Activated CD4-positive, alpha-beta memory T cell treated with anti-CD3 and anti-CD28 coated beads, Interleukin-2, amount 10 ng/mL, durations not matched to agents 7 days and 5 days (primary cell): Measurements from ENCODE around the gene MEOX2. TPM values are rescaled to one million over a fixed set of nuclear protein-coding genes. Genes with fewer than 3 reads are reported as not detected.

Experiments
- CTCF ChIA-PET: fragments of 350-600 bp; sonication (Branson Sonifier 250); formaldehyde crosslinking; loops from one replicate; lab custom pipeline; 2021; ENCODE audit warnings: antibody characterized with exemption, inconsistent platforms; lab: Charles Lee
- POLR2A ChIA-PET: fragments of 350-600 bp; sonication (Branson Sonifier 250); formaldehyde crosslinking; loops from one replicate; lab custom pipeline; 2021; ENCODE audit warnings: antibody characterized with exemption; lab: Charles Lee
- DNase-seq: peaks from one replicate; pipeline ENCODE4 v3.0.0-alpha.2; 2020
- H3K27ac Mint-ChIP-seq: one replicate; pipeline ENCODE4 v1.8.0; 2021; ENCODE audit warnings: mild to moderate bottlenecking, mixed read lengths
- H3K27me3 Mint-ChIP-seq: one replicate; pipeline ENCODE4 v1.8.0; 2021; ENCODE audit warnings: mixed read lengths
- H3K36me3 Mint-ChIP-seq: one replicate; pipeline ENCODE4 v1.8.0; 2021; ENCODE audit warnings: low read depth, mixed read lengths
- H3K4me1 Mint-ChIP-seq: one replicate; pipeline ENCODE4 v1.8.0; 2021; ENCODE audit warnings: mixed read lengths
- H3K4me3 Mint-ChIP-seq: one replicate; pipeline ENCODE4 v1.8.0; 2021; ENCODE audit warnings: mild to moderate bottlenecking, mixed read lengths
- H3K9me3 Mint-ChIP-seq: one replicate; pipeline ENCODE4 v1.8.0; 2021; ENCODE audit warnings: mixed read lengths
- total RNA-seq, 2 experiments: library from RNA; stranded (reverse); gene quantifications; one replicate each; pipeline ENCODE4 v1.2.3, GENCODE V29; 2021

MEOX2 gene
- total RNA-seq, 2 experiments from 2014 or later: not detected

DNA sequence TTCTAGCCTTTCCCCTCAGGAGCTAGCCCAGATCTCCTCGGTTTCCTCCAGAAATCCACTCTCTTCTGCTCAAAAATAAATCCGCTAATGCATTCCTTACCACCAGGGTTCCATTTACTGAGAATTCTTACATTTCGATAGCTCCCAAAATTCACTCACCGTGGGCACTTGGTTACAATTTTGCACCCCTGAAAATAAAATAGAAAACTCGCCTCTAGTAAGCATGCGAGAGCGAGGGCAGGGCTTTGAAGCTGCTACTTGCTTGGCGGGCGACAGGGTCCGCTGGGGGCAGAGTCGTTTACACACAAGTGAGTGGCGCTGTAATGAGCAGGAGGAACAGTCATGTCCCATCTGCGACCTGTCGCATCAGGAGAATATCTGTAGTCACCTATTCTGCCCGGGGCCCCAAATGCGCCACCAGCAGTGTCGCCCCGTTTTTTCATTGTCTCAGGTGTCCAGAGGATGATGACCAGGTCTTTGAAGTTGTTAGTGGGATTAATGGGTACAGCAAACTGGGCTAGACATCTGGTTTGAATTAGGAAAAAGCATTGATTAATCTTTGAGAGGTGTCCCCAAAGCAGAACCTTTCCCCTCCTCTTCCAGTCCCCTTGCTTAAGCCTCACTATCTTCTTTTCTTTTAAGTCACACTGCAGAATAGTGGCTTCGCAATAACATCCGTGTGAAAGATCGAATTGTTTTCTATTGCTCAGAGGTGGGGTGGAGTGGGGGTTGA, 1.2 kb upstream of the MEOX2 start:
- Mint-ChIP-seq H3K4me3 (no peak overlapping the region), H3K36me3 (no peaks in the 10 kb centered on the region), H3K9me3 (no peaks in the 10 kb centered on the region), H3K27ac (no peak overlapping the region), H3K4me1 (no peaks in the 10 kb centered on the region), H3K27me3 (peaks cover 37% of the 10 kb centered on the region)
- CTCF ChIA-PET: no interaction called here
- POLR2A ChIA-PET: no interaction called here
- DNase-seq: no peak

DNA sequence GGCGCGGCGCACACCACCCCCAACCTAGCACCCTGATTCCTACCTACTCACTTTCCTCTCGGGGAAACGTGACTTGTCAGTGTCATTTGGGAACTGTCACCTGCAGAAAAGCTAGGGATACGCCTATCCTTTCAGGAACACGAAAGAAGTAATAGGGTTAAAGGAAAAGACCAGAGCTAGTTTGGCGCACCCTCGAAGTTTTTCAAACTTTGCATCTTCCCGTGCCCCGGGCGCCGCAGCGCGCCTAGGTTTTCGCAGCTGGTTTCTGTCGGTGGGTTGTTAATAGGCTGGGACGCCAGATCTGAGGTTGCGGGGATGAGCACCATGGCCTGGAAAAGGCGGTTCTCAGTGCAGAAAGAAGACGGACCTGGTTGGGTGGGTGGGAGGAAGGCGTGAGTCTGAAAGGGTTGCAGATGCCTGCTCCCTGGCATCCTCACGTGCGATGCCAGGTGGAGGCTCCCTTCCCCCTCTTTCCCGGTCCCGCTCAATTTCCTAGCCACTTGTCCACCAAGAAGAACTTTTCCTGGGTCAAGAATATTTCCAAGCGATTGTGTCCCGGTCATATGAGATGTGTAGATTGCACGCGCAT, 568 bp upstream of the MEOX2 start:
- ChIA-PET CTCF (no interaction called here), POLR2A (no interaction called here)

DNA sequence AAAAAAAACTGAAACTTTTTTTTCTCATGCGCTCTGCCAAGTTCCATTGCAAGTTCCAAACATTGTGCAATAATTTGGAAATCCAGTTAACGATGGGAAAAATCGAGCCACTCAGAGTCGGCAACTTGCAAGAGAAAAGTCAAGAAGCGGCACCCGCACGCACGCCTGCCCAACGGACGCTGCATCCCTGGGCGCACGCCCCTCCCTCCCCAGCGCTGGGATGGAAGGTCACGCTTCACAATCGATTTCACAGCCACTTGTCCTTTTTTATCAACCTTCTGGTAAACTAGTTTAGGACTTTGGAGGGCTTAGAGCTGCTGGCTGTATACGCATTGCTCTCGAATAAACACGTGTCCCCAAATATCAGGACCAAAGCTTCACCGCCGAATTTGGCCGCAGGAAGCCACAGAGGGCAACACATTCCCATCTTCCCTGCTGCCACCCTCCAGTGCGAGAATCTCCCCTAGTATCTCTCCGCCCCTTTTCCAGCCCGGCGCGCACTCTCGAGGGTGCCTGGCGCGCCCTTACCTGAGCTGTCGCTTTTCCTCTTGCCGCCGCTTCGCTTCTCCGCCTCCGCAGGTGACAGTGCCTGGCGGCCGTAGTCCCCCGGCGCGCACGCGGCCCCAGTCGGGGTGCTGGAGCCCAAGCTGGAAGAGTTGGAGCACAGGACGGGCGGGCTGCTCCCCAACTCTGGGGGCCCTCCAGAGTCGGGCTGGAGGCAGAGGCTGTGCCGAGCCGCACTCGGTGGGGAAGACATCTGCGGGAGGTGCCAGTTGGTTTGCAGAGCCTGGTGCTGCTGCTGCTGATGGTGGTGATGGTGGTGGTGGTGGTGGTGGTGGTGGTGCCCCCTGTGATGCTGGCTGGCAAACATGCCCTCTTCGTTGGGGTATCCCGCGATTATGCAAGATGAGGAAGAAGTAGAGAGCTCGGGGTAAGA, 857 bp downstream of the MEOX2 start:
- Mint-ChIP-seq H3K27ac (no peak overlapping the region), H3K36me3 (no peaks in the 10 kb centered on the region), H3K9me3 (no peaks in the 10 kb centered on the region), H3K27me3 (peaks cover 37% of the 10 kb centered on the region), H3K4me1 (no peaks in the 10 kb centered on the region), H3K4me3 (no peak overlapping the region)
- no peak for DNase-seq
- CTCF ChIA-PET: no interaction called here
- POLR2A ChIA-PET: no interaction called here

More for the DNA sequence above, 568 bp upstream of the MEOX2 start:
- Mint-ChIP-seq H3K4me1 (no peaks in the 10 kb centered on the region), H3K36me3 (no peaks in the 10 kb centered on the region), H3K9me3 (no peaks in the 10 kb centered on the region), H3K27me3 (peaks cover 37% of the 10 kb centered on the region), H3K27ac (no peak overlapping the region), H3K4me3 (no peak overlapping the region)
- no peak for DNase-seq

DNA sequence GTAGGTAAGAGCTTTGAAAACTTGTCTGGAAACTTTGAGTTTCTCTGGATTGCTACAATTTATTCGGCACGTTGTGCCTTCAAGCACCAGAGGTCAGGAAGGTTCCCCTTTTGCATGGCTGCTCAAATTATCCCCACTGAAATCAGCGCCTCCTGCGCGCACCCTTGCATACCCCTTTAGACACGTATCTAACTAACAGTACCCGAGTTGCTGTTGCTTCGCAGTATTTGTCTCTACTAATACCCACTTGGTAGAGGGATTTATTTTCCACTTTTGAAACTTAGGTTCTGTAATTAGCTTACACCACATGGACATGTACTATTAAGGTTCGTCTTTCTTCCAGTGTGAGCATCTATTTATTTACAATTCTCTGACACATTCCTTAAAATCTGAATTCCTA, 1.6 kb downstream of the MEOX2 start:
- CTCF ChIA-PET: no interaction called here
- POLR2A ChIA-PET: no interaction called here

DNA sequence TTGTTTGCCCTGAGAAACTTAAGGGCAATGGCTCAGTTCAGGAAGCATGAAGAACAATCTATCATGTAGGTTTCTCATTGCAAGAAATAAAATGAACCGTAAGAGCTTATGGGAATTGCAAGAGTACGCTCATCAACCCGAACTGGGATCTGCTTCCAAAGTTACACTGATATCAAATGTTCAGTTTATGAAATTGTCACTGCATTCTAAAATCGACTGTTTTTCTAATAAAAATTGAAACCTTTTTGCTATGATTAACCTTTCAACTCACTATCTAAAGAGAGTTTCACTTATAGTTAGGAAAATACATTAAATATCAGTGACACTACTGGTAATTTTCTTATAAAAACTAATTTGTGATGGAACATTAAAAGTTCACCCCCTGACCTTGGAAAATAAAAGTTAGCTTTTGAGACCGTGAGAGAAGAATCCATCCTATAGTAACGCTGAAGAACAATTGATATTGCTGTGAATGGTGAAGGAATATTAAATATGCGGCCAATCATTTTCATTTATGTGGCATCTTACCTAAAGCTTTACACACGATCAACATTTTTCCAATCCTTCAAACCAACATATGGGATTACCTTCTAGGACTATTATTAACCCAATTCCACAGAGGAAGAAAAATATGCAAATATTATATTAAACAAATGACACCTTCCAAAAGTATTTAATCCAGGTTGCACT, 2.2 kb downstream of the MEOX2 start:
- CTCF ChIA-PET: no interaction called here
- DNase-seq: no peak
- no peak overlapping the region for H3K27ac Mint-ChIP-seq
- H3K4me3 Mint-ChIP-seq: no peak overlapping the region
- no peaks in the 10 kb centered on the region for H3K9me3 Mint-ChIP-seq
- H3K27me3 Mint-ChIP-seq: peaks cover 37% of the 10 kb centered on the region
- H3K36me3 Mint-ChIP-seq: no peaks in the 10 kb centered on the region
- H3K4me1 Mint-ChIP-seq: no peaks in the 10 kb centered on the region
- POLR2A ChIA-PET: no interaction called here

More for the DNA sequence above, 1.6 kb downstream of the MEOX2 start:
- Mint-ChIP-seq H3K27ac (no peak overlapping the region), H3K27me3 (peaks cover 37% of the 10 kb centered on the region), H3K4me1 (no peaks in the 10 kb centered on the region), H3K36me3 (no peaks in the 10 kb centered on the region), H3K9me3 (no peaks in the 10 kb centered on the region), H3K4me3 (no peak overlapping the region)
- no peak for DNase-seq

DNA sequence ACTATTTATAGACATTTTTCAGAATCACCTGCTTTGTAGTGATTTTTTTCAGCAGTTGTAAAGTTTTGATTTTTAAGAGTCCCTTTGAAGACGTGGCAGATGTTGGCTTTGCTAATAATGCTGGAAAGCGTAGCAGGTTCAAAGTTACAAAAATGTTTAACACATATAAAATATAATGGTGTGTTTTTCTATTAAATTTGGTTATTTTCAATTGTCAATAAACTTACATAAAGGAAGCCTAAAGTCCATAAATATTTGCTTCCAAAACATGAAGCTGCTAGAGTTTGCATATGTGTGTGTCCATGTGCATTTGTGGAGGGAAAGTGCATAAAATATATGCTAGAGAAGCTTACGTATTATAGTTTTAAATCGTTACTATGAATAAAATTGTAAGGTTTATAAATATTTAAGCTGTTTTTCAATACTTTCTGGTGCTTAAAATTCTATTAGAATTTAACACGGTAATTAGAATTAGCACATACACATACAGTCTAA, 3.7 kb downstream of the MEOX2 start:
- POLR2A ChIA-PET: no interaction called here
- DNase-seq: no peak
- Mint-ChIP-seq H3K4me3 (no peak overlapping the region), H3K9me3 (no peaks in the 10 kb centered on the region), H3K27me3 (peaks cover 27% of the 10 kb centered on the region), H3K36me3 (no peaks in the 10 kb centered on the region), H3K4me1 (no peaks in the 10 kb centered on the region), H3K27ac (no peak overlapping the region)
- CTCF ChIA-PET: no interaction called here

DNA sequence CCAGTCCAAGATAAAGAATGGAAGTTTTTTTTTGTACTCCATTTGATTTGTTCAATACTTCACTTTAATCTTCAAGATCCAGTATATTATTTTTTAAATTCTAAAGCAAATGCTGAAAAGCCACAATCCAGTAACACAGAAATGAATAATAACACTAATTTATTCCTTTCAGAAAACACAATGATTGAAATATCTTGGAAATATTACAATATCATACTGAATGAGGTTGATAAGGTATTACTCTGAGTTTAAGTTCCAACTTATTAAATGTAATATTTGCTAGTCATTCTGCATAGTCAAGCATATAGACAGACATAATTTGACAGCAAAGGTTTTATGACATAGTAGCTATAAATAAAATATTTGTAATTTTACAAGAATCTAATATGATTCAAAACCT, 4.4 kb downstream of the MEOX2 start:
- Mint-ChIP-seq H3K9me3 (no peaks in the 10 kb centered on the region), H3K27ac (no peak overlapping the region), H3K4me1 (no peaks in the 10 kb centered on the region), H3K4me3 (no peak overlapping the region), H3K27me3 (peaks cover 22% of the 10 kb centered on the region), H3K36me3 (no peaks in the 10 kb centered on the region)
- POLR2A ChIA-PET: no interaction called here
- CTCF ChIA-PET: no interaction called here
- no peak for DNase-seq

DNA sequence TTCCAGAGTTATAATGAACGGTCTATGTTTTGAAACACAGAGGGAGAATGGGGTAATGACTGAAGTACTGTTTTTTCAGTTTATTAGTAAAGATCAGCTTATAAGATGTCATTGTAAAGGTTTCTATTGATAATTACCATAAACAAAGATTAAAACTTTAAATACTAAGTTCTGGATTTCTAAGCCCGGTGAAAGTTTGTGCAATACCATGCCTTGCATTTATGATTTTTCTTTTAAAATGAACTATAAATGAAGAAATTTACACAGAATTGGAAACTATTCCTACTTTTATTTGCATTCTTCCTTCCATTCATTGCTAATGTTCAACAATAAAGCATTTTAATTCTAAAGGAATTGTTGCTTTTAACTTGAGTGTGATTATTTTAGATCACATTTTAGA, 4.9 kb downstream of the MEOX2 start:
- ChIA-PET POLR2A (no interaction called here), CTCF (no interaction called here)
- Mint-ChIP-seq H3K36me3 (no peaks in the 10 kb centered on the region), H3K4me3 (no peak overlapping the region), H3K27ac (no peak overlapping the region), H3K4me1 (no peaks in the 10 kb centered on the region), H3K27me3 (peaks cover 19% of the 10 kb centered on the region), H3K9me3 (no peaks in the 10 kb centered on the region)
- no peak for DNase-seq

DNA sequence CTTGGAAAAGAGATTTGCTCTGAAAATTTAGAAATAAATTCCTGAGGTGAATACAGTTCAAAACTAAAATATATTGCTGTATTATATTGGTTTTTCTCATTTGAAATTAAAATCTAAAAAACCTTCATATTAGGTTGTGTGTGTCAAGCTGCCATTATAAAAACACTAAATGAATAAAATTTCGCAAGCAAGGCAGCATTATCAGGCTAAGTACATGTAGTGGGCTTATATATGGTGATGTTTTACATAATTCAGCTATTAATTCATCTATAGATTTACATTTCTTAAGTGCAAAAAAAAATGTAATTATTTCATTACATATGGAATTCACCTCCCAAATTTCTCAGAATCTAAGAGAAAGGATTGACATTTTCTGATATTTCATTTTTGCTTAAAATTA, 5.3 kb downstream of the MEOX2 start:
- H3K4me1 Mint-ChIP-seq: no peaks in the 10 kb centered on the region
- DNase-seq: no peak
- POLR2A ChIA-PET: no interaction called here
- H3K36me3 Mint-ChIP-seq: no peaks in the 10 kb centered on the region
- H3K9me3 Mint-ChIP-seq: no peaks in the 10 kb centered on the region
- CTCF ChIA-PET: no interaction called here
- H3K4me3 Mint-ChIP-seq: no peak overlapping the region
- H3K27ac Mint-ChIP-seq: no peak overlapping the region
- peaks cover 14% of the 10 kb centered on the region for H3K27me3 Mint-ChIP-seq

DNA sequence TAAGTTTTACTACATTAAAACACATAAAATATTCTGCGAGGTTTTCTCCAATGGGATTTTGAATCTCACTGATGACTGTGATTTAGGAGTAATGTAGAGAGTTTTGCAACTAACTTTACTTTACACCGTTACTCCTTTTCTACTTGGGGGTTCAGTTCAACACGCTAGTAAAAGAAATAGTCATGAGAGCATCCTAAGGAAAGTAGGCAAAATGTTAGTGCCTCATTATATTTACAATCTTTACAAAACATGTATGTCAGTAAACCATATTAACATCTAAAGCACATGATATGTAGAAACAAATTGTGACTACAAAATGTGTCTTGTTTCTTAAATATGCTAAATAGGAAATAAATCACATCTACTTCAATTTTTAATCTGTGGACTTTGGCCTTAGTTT, 6.0 kb downstream of the MEOX2 start:
- no peaks in the 10 kb centered on the region for H3K9me3 Mint-ChIP-seq
- no peak for DNase-seq
- ChIA-PET POLR2A (no interaction called here), CTCF (no interaction called here)
- H3K4me3 Mint-ChIP-seq: no peak overlapping the region
- H3K4me1 Mint-ChIP-seq: no peaks in the 10 kb centered on the region
- H3K36me3 Mint-ChIP-seq: no peaks in the 10 kb centered on the region
- H3K27me3 Mint-ChIP-seq: peaks cover 9% of the 10 kb centered on the region
- no peak overlapping the region for H3K27ac Mint-ChIP-seq

DNA sequence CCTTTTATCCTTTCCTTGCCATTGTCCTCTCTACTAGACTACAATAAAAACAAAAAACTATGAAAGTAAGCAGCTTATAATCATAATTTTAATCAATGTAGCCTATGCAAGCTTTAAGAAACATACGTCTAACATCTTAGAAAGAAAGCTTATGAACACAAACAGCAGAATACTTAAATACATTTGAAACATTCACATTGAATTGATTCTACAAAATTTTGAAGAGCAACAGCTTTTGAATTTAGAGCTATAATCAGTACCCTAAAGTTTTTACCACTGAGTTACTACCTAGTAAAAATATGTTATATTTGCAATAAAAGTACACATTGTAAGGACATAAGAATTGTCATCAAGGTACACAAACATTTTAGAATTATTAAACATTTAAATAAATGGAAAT, 7.2 kb downstream of the MEOX2 start:
- Mint-ChIP-seq H3K9me3 (no peaks in the 10 kb centered on the region), H3K36me3 (no peaks in the 10 kb centered on the region), H3K27ac (no peak overlapping the region), H3K4me3 (no peak overlapping the region), H3K27me3 (peaks cover under 1% of the 10 kb centered on the region), H3K4me1 (no peaks in the 10 kb centered on the region)
- ChIA-PET CTCF (no interaction called here), POLR2A (no interaction called here)
- no peak for DNase-seq

DNA sequence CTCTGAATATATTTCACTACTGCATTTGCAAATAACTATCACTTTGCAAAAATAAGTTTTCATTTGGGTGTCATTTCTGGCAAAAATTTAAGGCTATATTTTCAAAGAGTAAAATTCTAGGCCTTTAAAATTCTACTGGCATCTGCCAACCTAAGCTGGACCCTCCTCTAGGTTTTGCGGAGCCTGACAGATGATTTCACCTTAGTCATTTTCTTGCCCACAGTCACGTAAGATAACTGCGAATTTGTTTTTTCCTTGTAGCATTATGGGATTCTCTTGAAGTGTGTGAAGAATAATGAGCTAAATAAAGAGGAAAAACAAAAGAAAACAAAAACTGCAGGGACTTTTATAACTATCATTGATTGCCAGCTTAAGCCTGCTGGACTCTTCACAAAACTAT, 7.8 kb downstream of the MEOX2 start:
- no peaks in the 10 kb centered on the region for H3K9me3 Mint-ChIP-seq
- no peaks in the 10 kb centered on the region for H3K4me1 Mint-ChIP-seq
- ChIA-PET POLR2A (no interaction called here), CTCF (no interaction called here)
- H3K4me3 Mint-ChIP-seq: no peak overlapping the region
- no peak overlapping the region for H3K27ac Mint-ChIP-seq
- H3K27me3 Mint-ChIP-seq: no peaks in the 10 kb centered on the region
- H3K36me3 Mint-ChIP-seq: no peaks in the 10 kb centered on the region
- DNase-seq: no peak

DNA sequence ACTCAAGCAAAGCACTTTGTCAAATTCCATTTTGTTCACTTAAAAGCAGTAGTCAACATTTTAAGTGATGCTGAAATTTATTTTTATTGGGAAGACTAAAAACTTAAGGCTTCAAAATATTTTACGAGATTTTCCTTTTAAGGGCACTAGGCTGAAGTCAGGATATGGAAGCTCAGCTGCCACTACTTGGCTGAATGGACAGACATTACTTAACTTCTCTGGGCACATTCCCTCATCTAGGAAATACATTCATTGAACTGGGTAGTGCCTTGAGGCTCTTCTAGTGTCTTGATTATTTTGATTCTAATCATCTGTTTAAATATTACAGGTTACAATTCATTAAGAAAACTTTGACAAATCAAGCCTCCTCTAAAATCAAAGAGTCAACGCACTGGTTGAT, 11.1 kb downstream of the MEOX2 start:
- Mint-ChIP-seq H3K4me3 (no peak overlapping the region), H3K36me3 (no peaks in the 10 kb centered on the region), H3K27me3 (no peaks in the 10 kb centered on the region), H3K27ac (no peak overlapping the region), H3K9me3 (peaks cover 3% of the 10 kb centered on the region), H3K4me1 (no peaks in the 10 kb centered on the region)
- ChIA-PET POLR2A (no interaction called here), CTCF (no interaction called here)
- no peak for DNase-seq
